Osteoblast (primary cell): ENCODE measurements around the gene MS4A15. TPM values are rescaled to one million over a fixed set of nuclear protein-coding genes. Genes with fewer than 3 reads are reported as not detected.
A peak's percentile ranks its signal among the peaks of the same experiment; 100 is the strongest.

Experiments used
- DNase-seq: peaks from one replicate; pipeline ENCODE4 v3.0.0; 2011; ENCODE audit warnings: low spot score, mixed read lengths; ENCODE audit not compliant: insufficient read length; ENCODE audit errors: missing footprints
- H2AFZ ChIP-seq: 2 replicates; pipeline ENCODE4 v1.6.0; 2011; ENCODE audit warnings: mild to moderate bottlenecking, low read length
- H3K27ac ChIP-seq: 2 replicates; pipeline ENCODE4 v1.5.1; 2011; ENCODE audit warnings: mild to moderate bottlenecking, low read depth, low read length, moderate library complexity
- H3K27me3 ChIP-seq: 2 replicates; pipeline ENCODE4 v1.6.0; 2012; ENCODE audit warnings: mild to moderate bottlenecking, control low read depth, inconsistent platforms, low read length, moderate library complexity; ENCODE audit not compliant: insufficient read depth
- H3K36me3 ChIP-seq: 2 replicates; pipeline ENCODE4 v1.5.1; 2011; ENCODE audit warnings: mild to moderate bottlenecking, low read length, control low read depth, moderate library complexity; ENCODE audit not compliant: insufficient read depth
- H3K4me1 ChIP-seq: 2 replicates; pipeline ENCODE4 v1.5.1; 2011; ENCODE audit warnings: mild to moderate bottlenecking, low read length, control low read depth, moderate library complexity; ENCODE audit not compliant: insufficient read depth
- H3K4me2 ChIP-seq: 2 replicates; pipeline ENCODE4 v1.6.0; 2011; ENCODE audit warnings: mild to moderate bottlenecking, low read length; ENCODE audit not compliant: insufficient read depth
- H3K4me3 ChIP-seq: fragments of 200-600 bp; sonication (generic); 3 replicates; pipeline ENCODE4 v1.5.1; 2012; ENCODE audit warnings: mild to moderate bottlenecking, low read length, inconsistent platforms; ENCODE audit not compliant: insufficient read depth
- H3K79me2 ChIP-seq: 2 replicates; pipeline ENCODE4 v1.6.0; 2012; ENCODE audit warnings: mild to moderate bottlenecking, low read length, control low read depth, inconsistent platforms; ENCODE audit not compliant: insufficient read depth
- H3K9me3 ChIP-seq: 2 replicates; pipeline ENCODE4 v1.5.1; 2011; ENCODE audit warnings: low read depth, low read length, control low read depth
- H4K20me1 ChIP-seq: 2 replicates; pipeline ENCODE4 v1.6.0; 2012; ENCODE audit warnings: mild to moderate bottlenecking, low read length, control low read depth; ENCODE audit not compliant: insufficient read depth
- total RNA-seq: library from RNA; depleted of rRNA; stranded (reverse); fragments of >200 nt; gene quantifications from 2 replicates; pipeline ENCODE4 v1.2.3, GENCODE V29; 2012
- TF ChIP-seq, protein P1 (sequence below): IDR thresholded peaks from 2 replicates; pipeline ENCODE4 v1.5.1; 2011; ENCODE audit warnings: mild to moderate bottlenecking, low read depth, low read length, moderate library complexity; ENCODE audit errors: extremely low read depth

The MS4A15 gene
- total RNA-seq, 1 donor = not detected

GRCh38 chr11:60783141-60783484 is 26.4 kb downstream of the MS4A15 start:
- Histone ChIP-seq H3K9me3 (no peaks in the 10 kb centered on the region), H2AFZ (no peak overlapping the region), H3K27me3 (peaks cover 23% of the 10 kb centered on the region), H4K20me1 (no peaks in the 10 kb centered on the region), H3K4me1 (peaks cover 18% of the 10 kb centered on the region), H3K4me3 (no peak overlapping the region), H3K79me2 (no peaks in the 10 kb centered on the region), H3K36me3 (no peaks in the 10 kb centered on the region), H3K4me2 (no peak overlapping the region), H3K27ac (no peak overlapping the region)
- TF ChIP-seq, protein P1, sequence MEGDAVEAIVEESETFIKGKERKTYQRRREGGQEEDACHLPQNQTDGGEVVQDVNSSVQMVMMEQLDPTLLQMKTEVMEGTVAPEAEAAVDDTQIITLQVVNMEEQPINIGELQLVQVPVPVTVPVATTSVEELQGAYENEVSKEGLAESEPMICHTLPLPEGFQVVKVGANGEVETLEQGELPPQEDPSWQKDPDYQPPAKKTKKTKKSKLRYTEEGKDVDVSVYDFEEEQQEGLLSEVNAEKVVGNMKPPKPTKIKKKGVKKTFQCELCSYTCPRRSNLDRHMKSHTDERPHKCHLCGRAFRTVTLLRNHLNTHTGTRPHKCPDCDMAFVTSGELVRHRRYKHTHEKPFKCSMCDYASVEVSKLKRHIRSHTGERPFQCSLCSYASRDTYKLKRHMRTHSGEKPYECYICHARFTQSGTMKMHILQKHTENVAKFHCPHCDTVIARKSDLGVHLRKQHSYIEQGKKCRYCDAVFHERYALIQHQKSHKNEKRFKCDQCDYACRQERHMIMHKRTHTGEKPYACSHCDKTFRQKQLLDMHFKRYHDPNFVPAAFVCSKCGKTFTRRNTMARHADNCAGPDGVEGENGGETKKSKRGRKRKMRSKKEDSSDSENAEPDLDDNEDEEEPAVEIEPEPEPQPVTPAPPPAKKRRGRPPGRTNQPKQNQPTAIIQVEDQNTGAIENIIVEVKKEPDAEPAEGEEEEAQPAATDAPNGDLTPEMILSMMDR = no peak
- DNase-seq = peak; percentile 13

DNA sequence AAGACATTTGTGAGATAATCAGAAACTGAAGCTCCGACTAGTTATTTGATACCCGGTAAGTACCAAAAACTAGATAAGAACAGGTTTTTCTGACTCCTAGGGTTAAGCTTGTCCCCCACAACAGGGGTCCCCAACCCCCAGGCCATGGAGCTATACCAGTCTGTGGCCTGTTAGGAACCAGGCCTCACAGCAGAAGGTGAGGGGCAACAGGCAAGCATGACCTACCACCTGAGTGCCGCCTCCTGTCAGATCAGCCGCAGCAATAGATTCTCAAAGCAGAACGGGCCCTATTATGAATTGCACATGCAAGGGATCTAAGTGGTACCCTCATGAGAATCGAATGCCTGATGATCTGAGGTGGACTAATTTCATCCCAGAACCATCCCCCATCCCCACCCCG is 27.2 kb downstream of the MS4A15 start:
- Histone ChIP-seq H3K27me3 (peaks cover 23% of the 10 kb centered on the region), H3K79me2 (no peaks in the 10 kb centered on the region), H3K27ac (no peak overlapping the region), H3K4me1 (peaks cover 18% of the 10 kb centered on the region), H3K9me3 (no peaks in the 10 kb centered on the region), H4K20me1 (no peaks in the 10 kb centered on the region), H3K36me3 (no peaks in the 10 kb centered on the region), H3K4me2 (no peak overlapping the region), H3K4me3 (no peak overlapping the region), H2AFZ (no peak overlapping the region)
- DNase-seq = no peak
- TF ChIP-seq, protein P1 = no peak

DNA sequence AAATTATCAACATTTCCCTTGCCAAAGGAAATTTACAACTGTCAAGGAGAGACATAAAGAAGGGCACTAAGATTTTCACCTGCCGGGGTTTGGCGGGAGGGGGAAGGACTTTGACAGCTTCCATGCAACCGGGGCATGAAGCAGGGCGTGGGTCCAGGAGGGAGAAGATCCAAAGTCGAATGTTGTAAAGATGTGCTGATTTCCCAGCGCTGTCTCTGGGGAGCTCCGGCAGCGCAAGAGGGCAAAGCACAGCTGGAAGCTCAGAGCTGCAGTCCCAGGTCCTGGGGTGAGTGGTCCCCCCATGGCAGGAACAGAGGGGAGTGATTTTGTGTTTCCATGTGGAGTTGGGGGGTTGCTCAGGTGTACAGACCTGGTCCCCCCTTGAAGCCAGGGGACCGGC is 28.5 kb downstream of the MS4A15 start, which contains the start of gene MS4A10:
TSS of gene MS4A10 (plus strand) at position 198 of the 400 bp plus-strand sequence. CDS start 5,003 bp downstream, outside the sequence.
- H3K27ac ChIP-seq = no peak within 1 kb of the TSS
- peaks cover 26% of the 10 kb centered on the region for H3K27me3 ChIP-seq
- H2AFZ ChIP-seq = no peak within 1 kb of the TSS
- H4K20me1 ChIP-seq = no peaks in the 10 kb centered on the region
- no peaks in the 10 kb centered on the region for H3K36me3 ChIP-seq
- peaks cover 18% of the 10 kb centered on the region for H3K4me1 ChIP-seq
- DNase-seq = no peak
- H3K9me3 ChIP-seq = no peaks in the 10 kb centered on the region
- TF ChIP-seq, protein P1 = no peak
- H3K4me2 ChIP-seq = peak within 1 kb of the TSS; percentile 36
- H3K4me3 ChIP-seq = no peak within 1 kb of the TSS
- H3K79me2 ChIP-seq = no peaks in the 10 kb centered on the region

- no peaks in the 10 kb centered on the region for H3K36me3 ChIP-seq
- no peaks in the 10 kb centered on the region for H3K9me3 ChIP-seq
- peak; percentile 79 for DNase-seq
- H2AFZ ChIP-seq = no peak overlapping the region
- no peaks in the 10 kb centered on the region for H3K79me2 ChIP-seq
- peak overlapping the region; percentile 36 for H3K4me2 ChIP-seq
- TF ChIP-seq, protein P1 = no peak
- peaks cover 23% of the 10 kb centered on the region for H3K27me3 ChIP-seq
- H4K20me1 ChIP-seq = no peaks in the 10 kb centered on the region
- H3K4me1 ChIP-seq = peaks cover 18% of the 10 kb centered on the region
- H3K27ac ChIP-seq = no peak overlapping the region
- H3K4me3 ChIP-seq = no peak overlapping the region
Measured at GRCh38 chr11:60785806-60786361, 29.2 kb downstream of the MS4A15 start.
